GM12878 (cell line): Measurements from ENCODE around the gene PIP4K2A. TPM values are rescaled to one million over a fixed set of nuclear protein-coding genes. Genes with fewer than 3 reads are reported as not detected.

Experiments
- ASH2L ChIP-seq: fragments of 300-600, 200-600 bp; sonication (generic); IDR thresholded peaks from 2 replicates; pipeline ENCODE4 v1.6.1; 2017; ENCODE audit warnings: low read depth, mild to moderate bottlenecking, borderline replicate concordance
- BHLHE40 ChIP-seq, 2 experiments: fragments of 450-650 bp in 1 of 2; IDR thresholded peaks; 2 replicates each; pipeline ENCODE4 v1.6.1; 2011 to 2017; ENCODE audit warnings: low read depth in 2 of 2, borderline replicate concordance in 1 of 2, improper control_type of control experiment in 1 of 2, low read length in 1 of 2, mild to moderate bottlenecking in 1 of 2
- CREB1 ChIP-seq: IDR thresholded peaks from 2 replicates; pipeline ENCODE4 v1.6.1; 2012; ENCODE audit warnings: low read depth, mild to moderate bottlenecking, inconsistent platforms
- DPF2 ChIP-seq: fragments of 450-650 bp; IDR thresholded peaks from 2 replicates; pipeline ENCODE4 v1.6.1; 2017; ENCODE audit warnings: mild to moderate bottlenecking
- FOS ChIP-seq: IDR thresholded peaks from 3 replicates; pipeline ENCODE4 v1.6.1; 2011; ENCODE audit warnings: borderline replicate concordance; ENCODE audit not compliant: insufficient read length; ENCODE audit errors: extremely low read depth
- FOXM1 ChIP-seq: IDR thresholded peaks from 2 replicates; pipeline ENCODE4 v1.6.1; 2012; ENCODE audit warnings: low read depth, mild to moderate bottlenecking, inconsistent platforms, low read length, moderate library complexity
- IKZF1 ChIP-seq: fragments of 450-650 bp; conservative IDR thresholded peaks from 2 replicates; pipeline ENCODE4 v1.6.1; 2017; ENCODE audit warnings: antibody characterized with exemption, mild to moderate bottlenecking
- IKZF2 ChIP-seq, 2 experiments: fragments of 450-650 bp; IDR thresholded peaks; 2 replicates each; pipeline ENCODE4 v1.6.1; 2017; ENCODE audit warnings: mild to moderate bottlenecking in 2 of 2, moderate library complexity in 2 of 2
- NFIC ChIP-seq: IDR thresholded peaks from 2 replicates; pipeline ENCODE4 v1.6.1; 2012; ENCODE audit warnings: low read depth, mild to moderate bottlenecking, inconsistent platforms, low read length, moderate library complexity
- NFYB ChIP-seq: IDR thresholded peaks from 2 replicates; pipeline ENCODE4 v1.6.1; 2011; ENCODE audit warnings: low read depth, mild to moderate bottlenecking, low read length, improper control_type of control experiment, moderate library complexity; ENCODE audit not compliant: insufficient read depth
- NR2F1 ChIP-seq: fragments of 450-650 bp; conservative IDR thresholded peaks from 2 replicates; pipeline ENCODE4 v1.6.1; 2017; ENCODE audit warnings: mild to moderate bottlenecking
- PBX3 ChIP-seq: IDR thresholded peaks from 2 replicates; pipeline ENCODE4 v1.6.1; 2011; ENCODE audit warnings: mild to moderate bottlenecking, low read depth, low read length, moderate library complexity; ENCODE audit not compliant: insufficient replicate concordance
- PRDM15 ChIP-seq: fragments of 450-650 bp; formaldehyde crosslinking; IDR thresholded peaks from 2 replicates; pipeline ENCODE4 v1.4.0; 2020; ENCODE audit warnings: mild to moderate bottlenecking, moderate library complexity
- RCOR1 ChIP-seq: conservative IDR thresholded peaks from 2 replicates; pipeline ENCODE4 v1.6.1; 2012; ENCODE audit warnings: low read depth, low read length, improper control_type of control experiment
- SIX5 ChIP-seq: IDR thresholded peaks from 2 replicates; pipeline ENCODE4 v1.6.1; 2011; ENCODE audit warnings: mild to moderate bottlenecking, low read depth, low read length, moderate library complexity; ENCODE audit not compliant: severe bottlenecking
- SMAD5 ChIP-seq: IDR thresholded peaks from 2 replicates; pipeline ENCODE4 v1.6.1; 2016; ENCODE audit warnings: antibody characterized with exemption, low read depth
- SREBF2 ChIP-seq: IDR thresholded peaks from 2 replicates; pipeline ENCODE4 v1.6.1; 2012; ENCODE audit warnings: mild to moderate bottlenecking, low read length
- TCF3 ChIP-seq: IDR thresholded peaks from 2 replicates; pipeline ENCODE4 v1.6.1; 2012; ENCODE audit warnings: low read depth, mild to moderate bottlenecking, low read length, borderline replicate concordance; ENCODE audit not compliant: insufficient read depth
- ZNF384 ChIP-seq: IDR thresholded peaks from 2 replicates; pipeline ENCODE4 v1.6.1; 2012; ENCODE audit warnings: low read depth, mild to moderate bottlenecking, low read length, improper control_type of control experiment, borderline replicate concordance
- ZNF592 ChIP-seq: fragments of 450-650 bp; IDR thresholded peaks from 2 replicates; pipeline ENCODE4 v1.6.1; 2017; ENCODE audit warnings: mild to moderate bottlenecking, moderate library complexity
- ZNF622 ChIP-seq: fragments of 450-650 bp; IDR thresholded peaks from 2 replicates; pipeline ENCODE4 v1.6.1; 2017; ENCODE audit warnings: mild to moderate bottlenecking, inconsistent platforms
- polyA plus RNA-seq, 11 experiments: library from polyadenylated mRNA; depleted of rRNA in 4 of 11; unstranded in 6 of 11; stranded (reverse) in 5 of 11; fragments of >200 nt; fragmentation: Nextera tagmentation in 4 of 11; fragmentation: Illumina TruSeq in 1 of 11; extraction: Ambion mirVana in 4 of 11; extraction: Trizol in 1 of 11; gene quantifications; 1 replicate in 1 of 11; 2 replicates in 10 of 11; pipeline versions ENCODE4 v1.2.1 to v1.2.3, GENCODE V29; 2011 to 2016; ENCODE audit warnings: inconsistent platforms in 2 of 11, missing spikeins in 2 of 11, low read depth in 1 of 11
- total RNA-seq, 4 experiments: library from RNA; depleted of rRNA in 3 of 4; stranded (reverse); fragments of >200 nt in 3 of 4; fragmentation: Illumina TruSeq in 1 of 4; extraction: Trizol in 1 of 4; gene quantifications; 2 replicates each; pipeline versions ENCODE4 v1.2.1 to v1.2.3, GENCODE V29; 2013 to 2021

Gene PIP4K2A
- total and polyA plus RNA-seq, 10 of the 15 experiments (the other 5 are each of a cell fraction or from before 2014, with no cell fraction given) = 54.3 to 139 (median 84.4) TPM

GRCh38 chr10:22710139-22710745 lies 4.1 kb downstream of the PIP4K2A start (continued):
- peak; percentile 94 for TF ChIP-seq IKZF1
- TF ChIP-seq RCOR1 = 0 out of 2 replicates have a peak, but pooled peaks have one; percentile 72
- TF ChIP-seq SIX5 = no peak
- peak; percentile 48; the same call in 1 of the 2 replicates for TF ChIP-seq NFIC
- peak; percentile 92 to 93 for TF ChIP-seq IKZF2 (IDR thresholded peaks at IDR 0.05)
- TF ChIP-seq NFYB = no peak
- TF ChIP-seq ZNF384 = no peak
- TF ChIP-seq ZNF592 = no peak
- TF ChIP-seq NR2F1 = 0 out of 2 replicates have a peak, but pooled peaks have one; percentile 27
- TF ChIP-seq CREB1 = 0 out of 2 replicates have a peak, but pooled peaks have one; percentile 14
- no peak for TF ChIP-seq ZNF622
- peak; percentile 77 for TF ChIP-seq DPF2
- no peak for TF ChIP-seq PRDM15
- TF ChIP-seq FOS = no peak
- no peak for TF ChIP-seq FOXM1
- no peak for TF ChIP-seq SREBF2
- TF ChIP-seq BHLHE40 (IDR thresholded peaks at IDR 0.05; ENCODE audit: borderline replicate concordance in 1 of 2, low read depth in 2 of 2, low read length in 1 of 2) = no peak
- TF ChIP-seq PBX3 = no peak
- no peak for TF ChIP-seq SMAD5
- TF ChIP-seq ASH2L = no peak
- no peak for TF ChIP-seq TCF3
